ENCODE results near the gene MREG. TPM values are rescaled to one million over a fixed set of nuclear protein-coding genes. Genes with fewer than 3 reads are reported as not detected.
A peak's percentile ranks its signal among the peaks of the same experiment; 100 is the strongest.

Gene MREG
- total and polyA plus RNA-seq, 12 donors, result 3.1 to 14.4 (median 6.3) TPM

DNA sequence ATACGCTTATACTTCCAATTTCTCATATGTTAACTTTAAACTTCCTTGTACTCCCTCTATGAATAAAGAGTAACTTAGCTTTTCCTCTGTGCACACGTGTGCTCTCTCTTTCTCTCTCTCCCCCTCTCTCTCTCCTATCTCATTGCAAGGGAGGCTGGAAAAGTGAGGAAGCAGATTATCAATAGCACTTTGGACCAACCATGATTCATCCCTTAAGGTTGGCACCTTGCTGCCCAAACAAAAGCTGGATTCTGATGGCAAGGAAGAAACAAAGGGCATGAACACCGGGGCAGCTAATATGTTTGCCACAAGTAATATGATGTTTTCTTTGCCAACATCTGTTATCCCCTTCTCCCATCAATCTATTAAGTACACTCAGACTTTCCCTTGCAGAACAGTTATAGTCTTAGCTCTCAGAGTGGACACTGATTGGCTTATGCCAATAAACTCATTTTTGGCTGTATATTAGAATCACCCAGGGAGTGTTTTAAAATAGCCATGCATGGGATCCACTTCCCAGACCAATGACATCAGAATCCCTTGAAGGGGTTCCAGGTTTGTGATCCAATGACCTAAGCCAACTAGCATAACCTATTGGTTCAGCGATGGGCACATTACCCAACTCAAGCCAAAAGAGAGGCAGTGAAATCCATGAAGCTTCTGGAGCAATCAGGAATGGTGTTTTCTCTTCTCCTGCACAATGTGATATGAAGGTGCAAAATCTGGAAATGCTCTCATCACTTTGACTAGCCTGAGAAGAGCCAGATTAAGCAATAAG lies 60.3 kb downstream of the MREG start:
- WGBS, 4 donors, result 83 to 90% (median 86%) methylated on average over 4 of the region's 4 CpGs

DNA sequence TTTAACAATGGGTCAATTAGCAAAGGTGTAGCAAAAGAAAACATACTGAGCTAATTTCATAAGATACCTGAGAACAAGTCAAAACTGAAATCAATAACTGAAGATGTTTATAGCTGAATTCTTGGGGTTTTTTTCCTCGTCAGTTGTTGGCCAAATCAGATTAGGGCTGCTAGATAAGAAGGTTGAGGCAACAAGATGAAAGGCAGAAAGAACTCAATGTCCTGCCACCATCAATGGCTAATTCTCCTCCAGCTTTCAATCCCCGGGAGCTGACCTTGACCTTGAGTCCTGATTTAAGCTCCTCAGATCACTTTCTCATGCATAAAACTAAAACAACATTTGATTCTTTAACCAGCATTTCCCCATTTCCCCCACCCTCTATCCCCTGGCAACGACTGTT lies 61.8 kb downstream of the MREG start:
- intact Hi-C loops (cut with DNase I), result loop anchor here (5.0 to 10.0 kb wide), 2 partner anchors 61 to 63 kb away; partner anchors contain the start of gene MREG (in 2 of the 2)
- H3K36me3 ChIP-seq (replicated peaks in 1 of 2), result no peaks in the 10 kb centered on the region
- H3K4me1 ChIP-seq (replicated peaks in 1 of 2), result peaks cover 0 to 7% of the 10 kb centered on the region in 2 donors
- TF ChIP-seq POLR2A (IDR thresholded peaks at IDR 0.05), result no peak
- TF ChIP-seq, protein P1, sequence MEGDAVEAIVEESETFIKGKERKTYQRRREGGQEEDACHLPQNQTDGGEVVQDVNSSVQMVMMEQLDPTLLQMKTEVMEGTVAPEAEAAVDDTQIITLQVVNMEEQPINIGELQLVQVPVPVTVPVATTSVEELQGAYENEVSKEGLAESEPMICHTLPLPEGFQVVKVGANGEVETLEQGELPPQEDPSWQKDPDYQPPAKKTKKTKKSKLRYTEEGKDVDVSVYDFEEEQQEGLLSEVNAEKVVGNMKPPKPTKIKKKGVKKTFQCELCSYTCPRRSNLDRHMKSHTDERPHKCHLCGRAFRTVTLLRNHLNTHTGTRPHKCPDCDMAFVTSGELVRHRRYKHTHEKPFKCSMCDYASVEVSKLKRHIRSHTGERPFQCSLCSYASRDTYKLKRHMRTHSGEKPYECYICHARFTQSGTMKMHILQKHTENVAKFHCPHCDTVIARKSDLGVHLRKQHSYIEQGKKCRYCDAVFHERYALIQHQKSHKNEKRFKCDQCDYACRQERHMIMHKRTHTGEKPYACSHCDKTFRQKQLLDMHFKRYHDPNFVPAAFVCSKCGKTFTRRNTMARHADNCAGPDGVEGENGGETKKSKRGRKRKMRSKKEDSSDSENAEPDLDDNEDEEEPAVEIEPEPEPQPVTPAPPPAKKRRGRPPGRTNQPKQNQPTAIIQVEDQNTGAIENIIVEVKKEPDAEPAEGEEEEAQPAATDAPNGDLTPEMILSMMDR (IDR thresholded peaks at IDR 0.05), result no peak
- peak in 5 of 7 donors; percentile 24 to 39 (median 35) for DNase-seq
- H3K27me3 ChIP-seq, result no peaks in the 10 kb centered on the region
- H3K4me3 ChIP-seq, result no peak overlapping the region
- WGBS, 4 donors, result 36 to 55% (median 42%) methylated on average over 3 of the region's 3 CpGs
- H3K9me3 ChIP-seq (replicated peaks in 1 of 3), result no peaks in the 10 kb centered on the region
- H3K27ac ChIP-seq, result peak overlapping the region in 1 of 5 donors; percentile 6

More for the DNA sequence above, 60.3 kb downstream of the MREG start:
- Histone ChIP-seq H3K36me3 (replicated peaks in 1 of 2) (no peaks in the 10 kb centered on the region), H3K27ac (no peak overlapping the region), H3K9me3 (replicated peaks in 1 of 3) (no peaks in the 10 kb centered on the region), H3K4me1 (replicated peaks in 1 of 2) (peaks cover 0 to 7% of the 10 kb centered on the region in 2 donors), H3K4me3 (no peak overlapping the region), H3K27me3 (no peaks in the 10 kb centered on the region)
- intact Hi-C loops (cut with DNase I), result loop anchor here (5.0 to 10.0 kb wide), 2 partner anchors 59 to 62 kb away; partner anchors contain the start of gene MREG (in 2 of the 2)
- DNase-seq, result no peak
- TF ChIP-seq, protein P1 (IDR thresholded peaks at IDR 0.05), result no peak
- TF ChIP-seq POLR2A (IDR thresholded peaks at IDR 0.05), result no peak

DNA sequence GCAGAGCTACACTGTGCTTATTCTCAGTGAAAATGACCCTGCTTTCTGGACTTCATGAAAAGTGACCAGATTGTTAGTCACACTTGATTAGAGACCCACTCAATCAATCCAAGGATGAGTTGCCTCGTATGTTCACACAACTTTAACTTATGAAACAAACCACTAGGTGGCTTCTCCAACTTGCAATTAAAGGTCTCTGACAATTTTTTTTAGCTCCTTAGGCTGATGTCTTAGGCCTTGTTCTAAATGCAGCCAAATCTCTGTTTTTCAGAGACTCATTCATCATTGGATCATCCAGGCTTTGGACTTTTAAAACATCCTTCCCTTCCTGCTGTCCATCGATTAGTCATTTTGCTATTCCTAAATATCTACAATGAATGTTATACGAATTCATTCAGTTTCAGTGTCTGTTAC lies 63.4 kb downstream of the MREG start:
- no peaks in the 10 kb centered on the region for H3K36me3 ChIP-seq (replicated peaks in 1 of 2)
- no peak overlapping the region for H3K27ac ChIP-seq
- no peak overlapping the region for H3K4me3 ChIP-seq
- TF ChIP-seq POLR2A (IDR thresholded peaks at IDR 0.05), result no peak
- TF ChIP-seq, protein P1 (IDR thresholded peaks at IDR 0.05), result peak; percentile 26 to 68 (median 53)
- intact Hi-C loops (cut with DNase I), result loop anchor here (5.0 to 10.0 kb wide), 2 partner anchors 62 to 65 kb away; partner anchors contain the start of gene MREG (in 2 of the 2)
- H3K27me3 ChIP-seq, result no peaks in the 10 kb centered on the region
- 43 to 58% (median 52%) methylated on average over 3 of the region's 3 CpGs for WGBS, 4 donors
- no peaks in the 10 kb centered on the region for H3K9me3 ChIP-seq (replicated peaks in 1 of 3)
- H3K4me1 ChIP-seq (replicated peaks in 1 of 2), result peaks cover 0 to 7% of the 10 kb centered on the region in 2 donors
- no peak for DNase-seq

DNA sequence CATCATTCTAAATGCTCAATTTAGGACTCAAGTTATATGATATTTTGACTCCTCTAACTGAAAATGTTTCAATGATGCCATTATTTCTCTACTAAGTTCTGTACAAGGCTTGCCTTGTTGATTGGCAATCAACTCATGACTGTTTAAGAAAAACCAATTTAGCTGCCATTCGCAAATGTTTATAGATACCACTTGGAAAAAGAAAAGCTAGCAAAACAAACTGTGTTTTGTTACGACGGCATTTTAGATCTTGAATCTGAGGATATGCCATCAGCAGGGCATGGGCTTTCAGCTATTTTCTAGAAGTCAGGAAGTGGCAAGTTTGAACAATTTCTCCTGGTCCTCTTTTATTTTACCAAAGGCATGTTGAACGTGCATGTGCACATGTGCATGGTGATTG lies 65.3 kb downstream of the MREG start:
- intact Hi-C loops (cut with DNase I), result no loop called here
- Histone ChIP-seq H3K9me3 (replicated peaks in 1 of 3) (no peaks in the 10 kb centered on the region), H3K4me3 (no peak overlapping the region), H3K4me1 (replicated peaks in 1 of 2) (peaks cover 0 to 7% of the 10 kb centered on the region in 2 donors), H3K27ac (no peak overlapping the region), H3K36me3 (replicated peaks in 1 of 2) (no peaks in the 10 kb centered on the region), H3K27me3 (no peaks in the 10 kb centered on the region)
- no peak for DNase-seq
- no peak for TF ChIP-seq POLR2A (IDR thresholded peaks at IDR 0.05)
- TF ChIP-seq, protein P1 (IDR thresholded peaks at IDR 0.05), result no peak
- 80 to 85% (median 82%) methylated on average over 4 of the region's 4 CpGs for WGBS, 4 donors
